ENCODE data around the gene DHRS1. TPM values are rescaled to one million over a fixed set of nuclear protein-coding genes. Genes with fewer than 3 reads are reported as not detected.

The DHRS1 gene
- polyA plus RNA-seq, 1 donor (not counting 4 experiments of a cell fraction or from before 2014, with no cell fraction given), result 65.1 TPM

DNA sequence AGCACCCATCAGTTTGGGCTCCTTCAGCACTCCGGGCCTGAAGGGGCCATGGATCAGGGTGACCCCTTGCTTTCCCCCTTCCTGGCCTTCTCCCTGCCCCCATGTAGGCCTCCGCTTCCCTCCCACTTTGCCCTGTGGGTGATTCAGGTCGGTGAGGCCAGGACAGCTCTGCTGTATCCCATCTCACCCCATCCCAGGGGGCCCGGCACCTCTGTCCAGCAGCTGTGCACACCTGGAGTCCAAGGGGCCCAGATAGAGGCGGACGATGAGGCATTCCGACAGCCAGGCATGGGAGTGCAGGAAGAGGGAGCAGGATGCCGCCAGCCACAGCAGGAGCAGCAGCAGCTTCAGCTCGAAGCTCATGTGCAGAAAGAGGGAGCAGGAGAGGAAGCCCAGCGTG is 23.1 kb upstream of the DHRS1 start:
- no peaks in the 10 kb centered on the region for H3K79me2 ChIP-seq (ENCODE audit: control insufficient read depth, insufficient read depth, low read length)
- FAIRE-seq (no peak), DNase-seq (ENCODE audit: low read depth, low spot score) (no peak)
- H3K9me1 ChIP-seq (ENCODE audit: control insufficient read depth, extremely low read depth, insufficient read depth, low read length), result no peaks in the 10 kb centered on the region
- H3K9me3 ChIP-seq (ENCODE audit: control insufficient read depth, low read depth, low read length), result no peaks in the 10 kb centered on the region
- H4K20me1 ChIP-seq (ENCODE audit: control insufficient read depth, extremely low read depth, insufficient read depth, low read length), result no peaks in the 10 kb centered on the region
- H3K9ac ChIP-seq (ENCODE audit: control insufficient read depth, extremely low read depth, insufficient read depth, low read length), result no peak overlapping the region
- H3K4me1 ChIP-seq (ENCODE audit: control insufficient read depth, extremely low read depth, insufficient read depth, low read length), result peaks cover under 1% of the 10 kb centered on the region
- H3K27me3 ChIP-seq (ENCODE audit: control insufficient read depth, extremely low read depth, insufficient read depth, low read length), result peaks cover 3% of the 10 kb centered on the region
- no peak overlapping the region for H3K27ac ChIP-seq (ENCODE audit: control insufficient read depth, insufficient read depth, low read length)
- no peaks in the 10 kb centered on the region for H3K36me3 ChIP-seq (ENCODE audit: control insufficient read depth in 2 of 2, extremely low read depth in 1 of 2, insufficient read depth in 2 of 2, low read length in 2 of 2)
- TF ChIP-seq, protein P1, sequence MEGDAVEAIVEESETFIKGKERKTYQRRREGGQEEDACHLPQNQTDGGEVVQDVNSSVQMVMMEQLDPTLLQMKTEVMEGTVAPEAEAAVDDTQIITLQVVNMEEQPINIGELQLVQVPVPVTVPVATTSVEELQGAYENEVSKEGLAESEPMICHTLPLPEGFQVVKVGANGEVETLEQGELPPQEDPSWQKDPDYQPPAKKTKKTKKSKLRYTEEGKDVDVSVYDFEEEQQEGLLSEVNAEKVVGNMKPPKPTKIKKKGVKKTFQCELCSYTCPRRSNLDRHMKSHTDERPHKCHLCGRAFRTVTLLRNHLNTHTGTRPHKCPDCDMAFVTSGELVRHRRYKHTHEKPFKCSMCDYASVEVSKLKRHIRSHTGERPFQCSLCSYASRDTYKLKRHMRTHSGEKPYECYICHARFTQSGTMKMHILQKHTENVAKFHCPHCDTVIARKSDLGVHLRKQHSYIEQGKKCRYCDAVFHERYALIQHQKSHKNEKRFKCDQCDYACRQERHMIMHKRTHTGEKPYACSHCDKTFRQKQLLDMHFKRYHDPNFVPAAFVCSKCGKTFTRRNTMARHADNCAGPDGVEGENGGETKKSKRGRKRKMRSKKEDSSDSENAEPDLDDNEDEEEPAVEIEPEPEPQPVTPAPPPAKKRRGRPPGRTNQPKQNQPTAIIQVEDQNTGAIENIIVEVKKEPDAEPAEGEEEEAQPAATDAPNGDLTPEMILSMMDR (optimal IDR thresholded peaks at IDR 0.05 in 1 of 3, IDR thresholded peaks at IDR 0.05 in 1 of 3, conservative IDR thresholded peaks at IDR 0.05 in 1 of 3; ENCODE audit: extremely low read depth in 1 of 3, insufficient read depth in 2 of 3, low read length in 3 of 3), result no peak
- TF ChIP-seq EZH2 (IDR thresholded peaks at IDR 0.05; ENCODE audit: low read length), result no peak
- no peak overlapping the region for H2AFZ ChIP-seq (ENCODE audit: control insufficient read depth, low read length)
- no peak overlapping the region for H3K4me3 ChIP-seq (ENCODE audit: control insufficient read depth in 2 of 3, extremely low read depth in 1 of 3, insufficient read depth in 2 of 3, low read depth in 1 of 3, low read length in 3 of 3)
- H3K4me2 ChIP-seq (ENCODE audit: control insufficient read depth, extremely low read depth, insufficient read depth, low read depth, low read length), result no peak overlapping the region
- dilution Hi-C loops (cut with MboI; ENCODE audit: extremely low pct_ligation_motif_present, low sequenced_read_pairs), result no loop called here

- H3K27ac ChIP-seq (ENCODE audit: control insufficient read depth, insufficient read depth, low read length), result no peak overlapping the region
- no peak overlapping the region for H3K4me2 ChIP-seq (ENCODE audit: control insufficient read depth, extremely low read depth, insufficient read depth, low read depth, low read length)
- H3K4me3 ChIP-seq (ENCODE audit: control insufficient read depth in 2 of 3, extremely low read depth in 1 of 3, insufficient read depth in 2 of 3, low read depth in 1 of 3, low read length in 3 of 3), result no peak overlapping the region
- H3K9me3 ChIP-seq (ENCODE audit: control insufficient read depth, low read depth, low read length), result no peaks in the 10 kb centered on the region
- DNase-seq (ENCODE audit: low read depth, low spot score), result no peak
- dilution Hi-C loops (cut with MboI; ENCODE audit: extremely low pct_ligation_motif_present, low sequenced_read_pairs), result no loop called here
- H3K79me2 ChIP-seq (ENCODE audit: control insufficient read depth, insufficient read depth, low read length), result no peaks in the 10 kb centered on the region
- H4K20me1 ChIP-seq (ENCODE audit: control insufficient read depth, extremely low read depth, insufficient read depth, low read length), result no peaks in the 10 kb centered on the region
- no peaks in the 10 kb centered on the region for H3K36me3 ChIP-seq (ENCODE audit: control insufficient read depth in 2 of 2, extremely low read depth in 1 of 2, insufficient read depth in 2 of 2, low read length in 2 of 2)
- H3K9ac ChIP-seq (ENCODE audit: control insufficient read depth, extremely low read depth, insufficient read depth, low read length), result no peak overlapping the region
- H3K4me1 ChIP-seq (ENCODE audit: control insufficient read depth, extremely low read depth, insufficient read depth, low read length), result peaks cover 13% of the 10 kb centered on the region
- H3K9me1 ChIP-seq (ENCODE audit: control insufficient read depth, extremely low read depth, insufficient read depth, low read length), result peaks cover 2% of the 10 kb centered on the region
- TF ChIP-seq, protein P1 (optimal IDR thresholded peaks at IDR 0.05 in 1 of 3, IDR thresholded peaks at IDR 0.05 in 1 of 3, conservative IDR thresholded peaks at IDR 0.05 in 1 of 3; ENCODE audit: extremely low read depth in 1 of 3, insufficient read depth in 2 of 3, low read length in 3 of 3), result no peak
- no peak for FAIRE-seq
- peaks cover 3% of the 10 kb centered on the region for H3K27me3 ChIP-seq (ENCODE audit: control insufficient read depth, extremely low read depth, insufficient read depth, low read length)
- H2AFZ ChIP-seq (ENCODE audit: control insufficient read depth, low read length), result no peak overlapping the region
Measured at GRCh38 chr14:24321212-24321975, 21.8 kb upstream of the DHRS1 start.

Measured in keratinocyte (primary cell).